GM12872 (cell line): Measurements from ENCODE around the gene ZRANB2.

Experiments used
- TF ChIP-seq, protein P1 (sequence below): IDR thresholded peaks from 3 replicates; pipeline ENCODE4 v1.5.1; 2011; ENCODE audit warnings: low read depth, mild to moderate bottlenecking, low read length, moderate library complexity; ENCODE audit not compliant: insufficient read depth

The ZRANB2 gene

DNA sequence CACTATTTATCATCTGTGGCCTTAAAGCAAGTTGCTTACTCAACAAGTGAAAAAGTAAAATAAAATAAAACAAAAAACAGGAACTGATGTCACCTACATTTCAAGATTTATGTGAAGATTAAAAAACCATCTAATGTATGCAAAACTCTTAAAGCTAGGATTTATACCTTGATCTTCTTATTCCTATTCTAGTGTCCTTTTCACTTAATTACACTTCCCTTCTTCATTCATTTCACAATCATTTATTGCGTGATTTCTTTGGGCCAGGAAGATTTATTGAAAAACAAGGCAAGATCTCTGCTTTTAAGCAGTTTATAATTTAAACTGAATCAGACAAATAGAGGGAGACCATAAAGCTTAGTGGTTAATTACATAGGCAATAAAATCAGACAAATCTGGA lies 51.9 kb downstream of the ZRANB2 start:
- TF ChIP-seq, protein P1, sequence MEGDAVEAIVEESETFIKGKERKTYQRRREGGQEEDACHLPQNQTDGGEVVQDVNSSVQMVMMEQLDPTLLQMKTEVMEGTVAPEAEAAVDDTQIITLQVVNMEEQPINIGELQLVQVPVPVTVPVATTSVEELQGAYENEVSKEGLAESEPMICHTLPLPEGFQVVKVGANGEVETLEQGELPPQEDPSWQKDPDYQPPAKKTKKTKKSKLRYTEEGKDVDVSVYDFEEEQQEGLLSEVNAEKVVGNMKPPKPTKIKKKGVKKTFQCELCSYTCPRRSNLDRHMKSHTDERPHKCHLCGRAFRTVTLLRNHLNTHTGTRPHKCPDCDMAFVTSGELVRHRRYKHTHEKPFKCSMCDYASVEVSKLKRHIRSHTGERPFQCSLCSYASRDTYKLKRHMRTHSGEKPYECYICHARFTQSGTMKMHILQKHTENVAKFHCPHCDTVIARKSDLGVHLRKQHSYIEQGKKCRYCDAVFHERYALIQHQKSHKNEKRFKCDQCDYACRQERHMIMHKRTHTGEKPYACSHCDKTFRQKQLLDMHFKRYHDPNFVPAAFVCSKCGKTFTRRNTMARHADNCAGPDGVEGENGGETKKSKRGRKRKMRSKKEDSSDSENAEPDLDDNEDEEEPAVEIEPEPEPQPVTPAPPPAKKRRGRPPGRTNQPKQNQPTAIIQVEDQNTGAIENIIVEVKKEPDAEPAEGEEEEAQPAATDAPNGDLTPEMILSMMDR: no peak

DNA sequence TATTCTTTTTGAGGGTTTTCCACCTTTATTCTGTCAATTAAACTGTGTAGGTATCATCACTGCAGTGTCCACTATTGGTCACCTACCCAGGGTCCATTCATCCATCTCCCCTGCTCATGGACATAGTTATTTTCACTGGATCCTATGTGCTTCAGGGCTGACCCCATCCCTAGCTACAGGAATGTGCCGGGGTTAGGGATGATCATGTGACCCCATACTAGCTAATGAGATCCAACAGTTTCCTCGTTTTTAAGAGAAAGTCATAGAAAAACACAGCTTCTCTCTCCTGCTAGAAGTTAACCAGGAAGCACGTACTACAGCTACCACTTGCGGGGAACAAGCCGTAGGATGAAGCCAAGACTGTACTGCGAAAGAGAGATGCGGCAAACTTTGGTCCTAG lies 52.8 kb downstream of the ZRANB2 start:
- TF ChIP-seq, protein P1: no peak

DNA sequence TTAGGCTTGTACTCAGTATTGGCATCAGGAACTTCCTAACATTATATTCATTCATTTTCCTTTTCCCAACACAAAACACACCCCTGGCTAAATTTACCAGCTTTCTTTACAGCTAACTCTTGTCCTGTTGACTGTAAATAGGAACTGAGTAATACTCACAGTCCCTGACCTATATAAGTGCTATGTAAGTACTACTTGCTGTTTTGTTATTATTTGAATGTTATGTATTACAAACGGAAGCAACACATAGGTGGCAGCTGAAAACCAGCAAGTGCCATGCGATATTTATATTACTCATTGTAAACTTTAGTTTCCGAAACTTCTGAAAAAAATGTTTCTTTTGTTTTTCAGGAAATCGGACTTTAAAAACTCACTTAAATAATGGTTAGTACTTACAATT lies 54.7 kb downstream of the ZRANB2 start:
- TF ChIP-seq, protein P1: no peak

DNA sequence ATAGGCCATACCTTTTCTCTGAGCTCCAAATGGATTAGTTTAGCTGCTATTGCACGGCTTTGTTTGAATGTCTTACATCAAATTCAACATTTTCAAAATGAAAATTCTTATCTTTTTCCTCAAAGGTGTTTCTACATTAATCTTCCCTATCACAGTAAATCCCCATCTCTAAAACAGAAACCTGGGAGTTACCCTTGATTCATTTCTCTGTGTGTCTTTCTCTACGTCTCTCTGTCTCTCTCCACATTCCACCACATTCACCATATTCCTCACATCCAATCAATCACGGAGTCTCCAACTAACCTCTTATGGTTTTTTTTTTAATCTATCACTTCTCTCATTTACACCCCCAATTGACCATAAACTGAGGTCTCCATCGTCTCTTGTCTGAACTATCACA lies 57.3 kb downstream of the ZRANB2 start:
- TF ChIP-seq, protein P1: no peak

DNA sequence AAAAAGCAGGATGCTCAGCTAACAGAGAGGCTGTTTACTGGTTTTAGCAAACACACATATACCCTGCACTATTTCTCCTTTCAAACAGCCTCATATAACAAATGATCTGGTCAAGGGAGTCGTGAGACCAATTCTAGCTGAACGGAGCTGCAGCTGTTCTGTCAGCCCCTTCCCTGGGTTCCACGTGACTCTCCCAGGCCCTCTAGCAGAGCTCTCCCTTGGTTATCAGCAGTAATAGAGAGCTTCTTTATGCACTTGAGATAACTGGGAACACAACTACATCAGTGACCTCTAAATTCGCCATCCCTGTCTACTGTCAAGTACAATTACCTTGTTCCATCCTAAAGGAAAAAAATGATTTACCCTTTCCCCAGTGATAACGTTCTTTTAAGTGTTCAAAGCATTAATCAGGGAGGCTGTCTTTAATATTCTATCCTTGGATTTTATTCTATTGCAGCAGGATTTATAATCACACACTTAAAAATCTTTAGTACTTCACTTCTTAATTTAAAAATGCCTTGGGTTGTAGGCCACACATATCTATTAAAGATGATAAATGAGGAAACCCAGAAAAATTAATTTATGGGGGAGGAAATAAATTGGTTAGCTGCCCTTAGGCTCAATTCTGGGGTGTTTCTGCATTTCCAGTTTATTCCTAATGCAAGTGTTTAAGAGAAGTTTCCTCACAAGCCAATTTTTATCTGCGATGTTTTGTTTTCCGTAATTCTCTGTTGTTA lies 61.4 kb downstream of the ZRANB2 start:
- TF ChIP-seq, protein P1: no peak

DNA sequence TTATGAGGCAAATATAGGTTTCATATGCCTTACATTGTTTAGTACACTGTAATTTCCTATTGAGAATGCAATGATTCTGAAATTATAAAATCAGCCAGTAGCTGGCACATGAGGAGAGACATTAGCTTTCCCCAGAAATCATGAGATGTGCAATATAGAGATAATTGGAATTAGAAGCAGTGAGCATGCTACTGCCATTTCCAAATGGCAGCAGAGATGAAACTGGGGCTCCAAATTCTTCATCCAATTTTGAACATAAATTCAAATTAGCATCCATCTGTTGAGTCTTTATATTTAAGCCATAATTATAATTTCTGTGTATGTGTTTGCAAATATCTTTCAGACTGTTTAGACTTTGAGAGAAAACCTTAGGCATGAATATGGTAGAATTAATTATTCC lies 62.0 kb downstream of the ZRANB2 start:
- TF ChIP-seq, protein P1: no peak

DNA sequence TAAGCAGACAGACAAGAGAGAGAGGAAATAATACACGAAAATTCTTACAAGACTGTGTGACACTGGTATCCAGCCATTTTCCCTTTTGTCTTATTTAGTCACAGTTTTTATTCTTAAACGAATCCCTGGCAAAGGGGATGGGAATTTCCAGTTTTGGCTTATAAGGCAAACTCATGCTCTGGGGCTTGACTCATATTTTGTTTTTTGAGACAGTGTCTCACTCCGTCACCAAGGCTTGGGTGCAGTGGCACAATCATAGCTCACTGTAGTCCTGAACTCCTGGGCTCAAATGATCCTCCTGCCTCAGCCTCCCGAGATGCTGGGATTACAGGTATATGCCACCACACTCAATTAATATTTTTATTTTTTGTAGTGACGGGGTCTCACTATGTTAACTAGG lies 65.1 kb downstream of the ZRANB2 start:
- TF ChIP-seq, protein P1: no peak
